Retina (tissue), 1 donor: ENCODE data around the gene IGLL1.
A peak's percentile ranks its signal among the peaks of the same experiment; 100 is the strongest.
"Not testable (repeated sequence)": the region's sequence is repeated elsewhere in the genome, so short reads cannot be mapped to it uniquely, and the experiment has no call there.

Experiments used
- DNase-seq: peaks from one replicate; pipeline ENCODE4 v3.0.0-alpha.2; 2016

IGLL1 gene

GRCh38 chr22:23561025-23561510 is 19.0 kb downstream of the IGLL1 start:
- DNase-seq, result not testable (repeated sequence)

- not testable (repeated sequence) for DNase-seq
These were observed 19.9 kb downstream of the IGLL1 start for GRCh38 chr22:23560215-23560614.

GRCh38 chr22:23557467-23557866 is 22.6 kb downstream of the IGLL1 start:
- no peak for DNase-seq

GRCh38 chr22:23557036-23557435 is 23.1 kb downstream of the IGLL1 start:
- peak; percentile 15 for DNase-seq

- DNase-seq, result no peak
These were observed 24.0 kb downstream of the IGLL1 start for GRCh38 chr22:23556026-23556620.

- no peak for DNase-seq
These were observed 25.0 kb downstream of the IGLL1 start for GRCh38 chr22:23555118-23555517.

- DNase-seq, result peak; percentile 51
These were observed 25.9 kb downstream of the IGLL1 start for GRCh38 chr22:23553924-23554870.

- DNase-seq, result no peak
These were observed 26.7 kb downstream of the IGLL1 start for GRCh38 chr22:23553438-23553837.

GRCh38 chr22:23552573-23552972 is 27.5 kb downstream of the IGLL1 start:
- DNase-seq, result no peak

- DNase-seq, result no peak
These were observed 28.7 kb downstream of the IGLL1 start for GRCh38 chr22:23551385-23551784.

- DNase-seq, result no peak
These were observed 29.9 kb downstream of the IGLL1 start for GRCh38 chr22:23550049-23550650.

GRCh38 chr22:23549198-23549595 is 30.9 kb downstream of the IGLL1 start:
- DNase-seq, result no peak

GRCh38 chr22:23548501-23549197 is 31.4 kb downstream of the IGLL1 start:
- DNase-seq, result no peak

- no peak for DNase-seq
These were observed 32.1 kb downstream of the IGLL1 start for GRCh38 chr22:23547818-23548500.

- not testable (repeated sequence) for DNase-seq
These were observed 32.7 kb downstream of the IGLL1 start for GRCh38 chr22:23547382-23547781.

- DNase-seq, result no peak
These were observed 35.2 kb downstream of the IGLL1 start for GRCh38 chr22:23544852-23545251.

- peak; percentile 0 for DNase-seq
These were observed 36.5 kb downstream of the IGLL1 start for GRCh38 chr22:23543506-23544000.

GRCh38 chr22:23542933-23543332 is 37.2 kb downstream of the IGLL1 start:
- peak; percentile 24 for DNase-seq

GRCh38 chr22:23542391-23542790 is 37.7 kb downstream of the IGLL1 start:
- DNase-seq, result peak; percentile 52

- DNase-seq, result peak; percentile 78
These were observed 38.2 kb downstream of the IGLL1 start for GRCh38 chr22:23541849-23542281.

- not testable (repeated sequence) for DNase-seq
These were observed 39.3 kb downstream of the IGLL1 start for GRCh38 chr22:23540837-23541236.

- DNase-seq, result not testable (repeated sequence)
These were observed 40.3 kb downstream of the IGLL1 start for GRCh38 chr22:23539839-23540198.
